Measurements from ENCODE around the gene MYL9.

The MYL9 gene

DNA sequence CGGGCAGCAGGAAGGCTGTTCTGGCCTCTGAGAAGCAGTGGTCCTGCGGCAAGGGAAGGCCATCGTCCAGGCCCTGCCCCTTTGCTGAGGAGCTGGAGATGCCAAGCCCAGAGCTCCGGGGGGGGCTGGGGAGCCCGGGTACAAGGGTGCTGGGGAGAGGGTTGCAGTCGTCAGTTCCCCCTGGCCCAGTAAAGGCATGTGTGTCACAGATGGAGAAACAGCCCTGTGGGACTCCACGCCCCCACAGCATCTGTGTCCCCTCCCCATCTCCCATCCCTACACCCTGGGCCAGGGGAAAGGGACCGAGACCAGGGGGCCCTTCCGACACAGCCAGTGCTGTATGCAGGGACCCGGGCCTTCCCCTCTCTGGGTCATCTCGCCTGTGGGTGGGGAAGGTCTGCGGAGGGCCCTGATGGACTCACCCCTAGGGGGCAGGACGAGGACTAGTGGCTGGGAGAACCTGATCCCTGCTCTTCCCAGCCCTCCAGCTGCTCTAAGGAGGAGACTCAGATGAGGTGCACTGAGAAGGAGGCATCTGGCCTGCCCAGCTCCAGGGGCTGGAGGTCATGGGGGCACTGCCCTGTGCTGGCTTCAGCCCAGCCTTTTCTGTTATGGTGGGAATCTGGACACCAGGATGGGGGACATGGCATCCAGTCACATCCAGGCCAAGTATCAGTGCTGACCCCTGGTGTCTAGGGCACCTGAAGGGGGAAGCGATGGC lies 609 bp downstream of the MYL9 start:
- POLR2A ChIA-PET: interaction anchor here (0.6 to 3.5 kb wide), 7 partner anchors 10 to 90 kb away, joined by 3 to 14 read pairs (median 4); no protein-coding TSS in a partner anchor
- DNase-seq (ENCODE audit: low read depth, low spot score): no peak
- CTCF ChIA-PET: interaction anchor here (0.6 to 3.1 kb wide), 15 partner anchors 8 to 79 kb away, joined by 3 to 12 read pairs (median 4); partner anchors contain the start of gene RAB5IF

DNA sequence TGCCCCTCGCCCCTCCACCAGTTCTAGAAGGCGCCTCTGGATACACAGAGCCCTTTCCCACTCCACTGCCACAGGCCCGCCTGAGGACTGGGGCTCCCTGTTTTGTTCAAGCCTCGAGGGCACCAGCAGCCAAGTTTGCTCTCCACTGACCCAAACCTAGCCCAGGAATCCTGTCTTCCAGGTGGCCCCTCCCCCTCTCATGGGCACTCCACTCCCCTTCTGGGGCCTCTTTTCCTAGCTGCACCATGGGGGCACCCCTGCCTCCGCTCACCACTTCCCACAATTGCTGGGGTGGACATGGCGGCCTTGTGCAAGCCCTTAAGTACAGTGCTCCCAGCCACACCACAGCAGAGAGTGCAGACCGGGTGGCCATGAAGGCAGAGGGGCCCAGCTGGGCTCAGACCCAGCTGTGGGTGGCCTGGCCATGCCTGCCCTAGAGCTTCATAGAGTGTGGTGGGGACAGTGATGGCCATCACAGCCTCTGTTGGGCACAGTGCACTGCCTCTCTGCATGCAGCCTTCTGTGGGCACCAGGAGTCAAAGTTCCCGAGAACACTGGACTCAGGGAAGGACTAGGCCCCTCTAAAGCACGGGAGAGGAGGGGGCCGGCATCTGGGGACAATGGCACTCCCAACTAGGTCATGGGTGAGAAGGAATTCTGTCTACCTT lies 1.3 kb downstream of the MYL9 start:
- ChIA-PET POLR2A (interaction anchor here (0.6 to 3.5 kb wide), 5 partner anchors 9 to 91 kb away, joined by 3 to 14 read pairs (median 9); no protein-coding TSS in a partner anchor), CTCF (interaction anchor here (0.6 to 3.1 kb wide), 14 partner anchors 8 to 213 kb away, joined by 3 to 12 read pairs (median 4); partner anchors contain the start of gene RAB5IF)
- peak overlapping the region; percentile 90 for H3K4me3 ChIP-seq (ENCODE audit: low read depth, low read length)
- no peak for DNase-seq (ENCODE audit: low read depth, low spot score)
- TF ChIP-seq, protein P1, sequence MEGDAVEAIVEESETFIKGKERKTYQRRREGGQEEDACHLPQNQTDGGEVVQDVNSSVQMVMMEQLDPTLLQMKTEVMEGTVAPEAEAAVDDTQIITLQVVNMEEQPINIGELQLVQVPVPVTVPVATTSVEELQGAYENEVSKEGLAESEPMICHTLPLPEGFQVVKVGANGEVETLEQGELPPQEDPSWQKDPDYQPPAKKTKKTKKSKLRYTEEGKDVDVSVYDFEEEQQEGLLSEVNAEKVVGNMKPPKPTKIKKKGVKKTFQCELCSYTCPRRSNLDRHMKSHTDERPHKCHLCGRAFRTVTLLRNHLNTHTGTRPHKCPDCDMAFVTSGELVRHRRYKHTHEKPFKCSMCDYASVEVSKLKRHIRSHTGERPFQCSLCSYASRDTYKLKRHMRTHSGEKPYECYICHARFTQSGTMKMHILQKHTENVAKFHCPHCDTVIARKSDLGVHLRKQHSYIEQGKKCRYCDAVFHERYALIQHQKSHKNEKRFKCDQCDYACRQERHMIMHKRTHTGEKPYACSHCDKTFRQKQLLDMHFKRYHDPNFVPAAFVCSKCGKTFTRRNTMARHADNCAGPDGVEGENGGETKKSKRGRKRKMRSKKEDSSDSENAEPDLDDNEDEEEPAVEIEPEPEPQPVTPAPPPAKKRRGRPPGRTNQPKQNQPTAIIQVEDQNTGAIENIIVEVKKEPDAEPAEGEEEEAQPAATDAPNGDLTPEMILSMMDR (IDR thresholded peaks at IDR 0.05; ENCODE audit: insufficient read depth, low read length, missing control alignments): no peak

More for the DNA sequence above, 609 bp downstream of the MYL9 start:
- H3K4me3 ChIP-seq (ENCODE audit: low read depth, low read length): peak overlapping the region; percentile 90
- TF ChIP-seq, protein P1 (IDR thresholded peaks at IDR 0.05; ENCODE audit: insufficient read depth, low read length, missing control alignments): peak; percentile 79

DNA sequence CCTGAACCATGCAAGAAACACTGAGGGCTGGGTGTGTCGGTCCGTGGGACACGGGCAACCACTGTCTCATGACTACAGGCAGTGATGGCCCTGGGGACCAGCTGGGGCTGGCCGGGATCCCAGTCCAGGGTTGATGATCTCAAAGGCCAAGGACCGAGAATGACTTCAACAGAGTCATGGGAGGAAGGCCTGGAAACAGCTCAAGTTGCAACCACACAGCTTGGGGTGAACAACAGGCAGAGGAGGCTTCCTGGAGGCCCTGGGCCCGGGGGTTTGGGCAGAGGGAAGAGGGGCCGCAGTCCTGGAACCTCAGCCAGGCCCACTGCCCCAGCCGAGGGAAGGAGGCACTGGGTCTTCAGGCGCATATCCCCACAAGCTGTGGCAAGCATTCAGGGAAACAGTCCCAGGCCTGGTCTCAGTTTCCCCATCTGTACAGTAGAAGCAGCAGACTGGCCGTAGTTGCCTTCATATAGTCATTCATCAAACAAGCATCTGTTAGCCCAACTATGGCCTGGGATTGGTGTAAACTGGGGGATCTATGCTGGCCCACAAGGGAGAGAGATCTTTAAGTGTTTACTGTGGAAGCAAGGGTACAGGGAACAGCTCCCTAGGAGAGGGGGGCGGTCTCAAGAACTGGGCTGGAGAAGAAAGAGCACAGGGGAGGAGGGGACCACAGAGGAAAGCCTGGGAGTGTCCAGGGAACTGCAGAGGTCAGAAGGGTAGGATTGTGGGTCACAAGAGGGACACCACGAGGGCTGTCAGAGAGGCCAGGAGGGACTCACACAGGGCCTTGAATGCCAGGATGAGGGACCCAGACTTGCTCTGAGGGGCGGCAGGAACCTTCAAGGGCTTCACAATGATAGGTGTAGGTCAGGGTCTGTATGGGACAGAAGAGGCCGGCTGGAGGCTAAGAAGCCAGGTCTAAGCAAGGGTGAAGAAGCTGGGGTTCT lies 2.1 kb downstream of the MYL9 start:
- ChIA-PET POLR2A (interaction anchor here (0.9 to 3.5 kb wide), 4 partner anchors 8 to 81 kb away, joined by 4 to 14 read pairs (median 9); no protein-coding TSS in a partner anchor), CTCF (interaction anchor here (1.1 to 3.1 kb wide), 9 partner anchors 7 to 212 kb away, joined by 4 to 12 read pairs (median 5); partner anchors contain the start of gene RAB5IF)
- TF ChIP-seq, protein P1 (IDR thresholded peaks at IDR 0.05; ENCODE audit: insufficient read depth, low read length, missing control alignments): no peak
- H3K4me3 ChIP-seq (ENCODE audit: low read depth, low read length): peak overlapping the region; percentile 90
- DNase-seq (ENCODE audit: low read depth, low spot score): no peak

DNA sequence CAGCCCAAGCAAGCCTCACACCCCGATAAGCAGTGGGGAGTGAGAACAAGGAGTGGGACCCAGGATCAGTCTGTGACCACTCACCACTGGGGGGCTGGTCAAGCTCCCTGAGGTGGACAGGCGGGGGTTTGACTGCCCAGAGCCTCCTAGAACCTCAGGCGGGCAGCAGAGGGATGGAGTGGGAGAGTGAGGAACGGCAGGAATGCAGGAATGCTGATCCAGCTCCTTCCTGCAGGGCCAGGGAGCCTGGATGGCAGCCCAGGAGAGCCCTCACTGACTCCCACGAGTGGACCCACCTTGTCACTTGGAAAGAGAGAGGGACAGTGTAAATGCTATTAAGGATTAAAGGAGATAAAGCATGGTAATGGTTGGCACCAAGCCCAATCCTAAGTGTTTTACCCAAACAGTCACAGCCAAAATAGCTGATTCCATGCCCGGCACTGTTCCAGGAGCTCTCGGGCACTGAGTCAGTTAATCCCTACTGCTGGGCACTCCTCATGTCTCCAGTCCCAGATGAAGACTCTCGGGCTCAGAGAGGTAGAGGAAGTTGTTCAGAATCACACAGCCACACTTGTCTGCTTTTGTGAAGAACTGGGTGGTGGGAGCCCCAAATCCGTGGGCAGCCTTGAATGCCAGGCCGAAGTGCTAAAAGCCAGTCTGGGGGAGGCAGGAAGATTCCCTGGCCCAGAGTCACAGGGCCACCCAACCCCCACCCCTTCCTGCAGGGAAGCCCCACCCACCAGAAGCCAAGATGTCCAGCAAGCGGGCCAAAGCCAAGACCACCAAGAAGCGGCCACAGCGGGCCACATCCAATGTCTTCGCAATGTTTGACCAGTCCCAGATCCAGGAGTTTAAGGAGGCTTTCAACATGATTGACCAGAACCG lies 3.1 kb downstream of the MYL9 start:
- no peak for DNase-seq (ENCODE audit: low read depth, low spot score)
- ChIA-PET CTCF (interaction anchor here (1.4 to 2.3 kb wide), 2 partner anchors 62 to 71 kb away, joined by 4 to 8 read pairs; partner anchors contain the start of gene RAB5IF), POLR2A (interaction anchor here (0.9 to 3.5 kb wide), 3 partner anchors 8 to 82 kb away, joined by 4 to 14 read pairs (median 9); no protein-coding TSS in a partner anchor)
- TF ChIP-seq, protein P1 (IDR thresholded peaks at IDR 0.05; ENCODE audit: insufficient read depth, low read length, missing control alignments): no peak
- H3K4me3 ChIP-seq (ENCODE audit: low read depth, low read length): peak overlapping the region; percentile 90

DNA sequence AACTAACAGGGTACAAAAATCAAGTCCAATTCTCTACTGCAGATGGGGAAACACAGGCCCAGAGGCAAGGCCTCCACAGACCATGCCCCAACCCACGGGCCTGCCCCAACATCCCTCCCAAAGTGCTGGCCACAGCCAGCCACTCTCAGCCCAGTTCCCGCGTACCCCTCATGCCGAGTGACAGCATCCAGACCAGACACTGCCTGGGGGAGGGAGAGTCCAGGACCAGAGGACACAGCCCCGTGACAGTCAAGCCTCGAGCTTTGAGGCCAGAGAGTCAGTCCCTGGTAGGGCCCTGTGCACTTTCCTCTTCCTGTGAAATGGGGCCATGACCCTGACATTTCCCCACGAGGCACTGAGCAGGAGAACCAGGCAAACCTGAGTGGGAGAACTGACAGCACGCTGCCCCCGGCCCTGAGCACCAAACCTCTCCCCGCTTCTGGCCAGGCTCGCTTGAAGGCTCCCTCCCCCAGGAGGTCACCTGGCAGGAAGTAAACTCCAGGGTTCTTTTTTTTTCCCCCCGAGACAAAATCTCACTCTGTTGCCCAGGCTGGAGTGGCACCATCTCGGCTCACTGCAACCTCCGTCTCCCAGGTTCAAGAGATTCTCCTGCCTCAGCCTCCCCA lies 4.9 kb downstream of the MYL9 start:
- TF ChIP-seq, protein P1 (IDR thresholded peaks at IDR 0.05; ENCODE audit: insufficient read depth, low read length, missing control alignments): no peak
- H3K4me3 ChIP-seq (ENCODE audit: low read depth, low read length): no peak overlapping the region
- no peak for DNase-seq (ENCODE audit: low read depth, low spot score)
- POLR2A ChIA-PET: interaction anchor here (1.5 kb wide), 1 partner anchor 80 kb away, joined by 3 read pairs; no protein-coding TSS in a partner anchor
- CTCF ChIA-PET: no interaction called here

All from AG04449 (cell line).